Fibroblast of lung (primary cell): Measurements from ENCODE around the gene CCDC61. TPM values are rescaled to one million over a fixed set of nuclear protein-coding genes. Genes with fewer than 3 reads are reported as not detected.

Source experiments
- DNase-seq, 2 donors: peaks; one replicate each; pipeline versions ENCODE4 v3.0.0 to v3.0.0-alpha.2; 2010; ENCODE audit warnings: low read depth in 2 of 2
- H2AFZ ChIP-seq: 2 replicates; pipeline ENCODE4 v1.5.1; 2012; ENCODE audit warnings: low read length, control low read depth, inconsistent platforms
- H3K27ac ChIP-seq: 2 replicates; pipeline ENCODE4 v1.5.1; 2011; ENCODE audit warnings: low read length, control low read depth; ENCODE audit not compliant: insufficient read depth
- H3K27me3 ChIP-seq: 2 replicates; pipeline ENCODE4 v1.5.1; 2011; ENCODE audit warnings: mild to moderate bottlenecking, low read length; ENCODE audit not compliant: control insufficient read depth, insufficient read depth
- H3K36me3 ChIP-seq: 2 replicates; pipeline ENCODE4 v1.5.1; 2011; ENCODE audit warnings: low read length; ENCODE audit not compliant: control insufficient read depth, insufficient read depth
- H3K4me1 ChIP-seq: 2 replicates; pipeline ENCODE4 v1.5.1; 2011; ENCODE audit warnings: low read length; ENCODE audit not compliant: control insufficient read depth, insufficient read depth; ENCODE audit errors: extremely low read depth
- H3K4me2 ChIP-seq: 2 replicates; pipeline ENCODE4 v1.5.1; 2011; ENCODE audit warnings: low read length, control low read depth; ENCODE audit not compliant: insufficient read depth; ENCODE audit errors: extremely low read depth
- H3K4me3 ChIP-seq, 4 experiments: fragments of 200-600 bp in 1 of 4; sonication (generic) in 1 of 4; replicated peaks in 1 of 4; 2 replicates each; pipeline ENCODE4 v1.5.1; 2011 to 2016; ENCODE audit warnings: low read length in 4 of 4, low read depth in 3 of 4, mild to moderate bottlenecking in 3 of 4, control low read depth in 2 of 4, inconsistent platforms in 1 of 4, mixed read lengths in 1 of 4; ENCODE audit not compliant: insufficient read depth in 1 of 4; ENCODE audit errors: control extremely low read depth in 1 of 4
- H3K79me2 ChIP-seq: 2 replicates; pipeline ENCODE4 v1.5.1; 2012; ENCODE audit warnings: mild to moderate bottlenecking, low read length, inconsistent platforms; ENCODE audit not compliant: control insufficient read depth, insufficient read depth
- H3K9ac ChIP-seq: 2 replicates; pipeline ENCODE4 v1.5.1; 2011; ENCODE audit warnings: mild to moderate bottlenecking, low read length, control low read depth; ENCODE audit not compliant: insufficient read depth
- H3K9me3 ChIP-seq: 2 replicates; pipeline ENCODE4 v1.5.1; 2012; ENCODE audit warnings: low read depth, low read length; ENCODE audit not compliant: control insufficient read depth, insufficient read depth
- H4K20me1 ChIP-seq: 2 replicates; pipeline ENCODE4 v1.5.1; 2011; ENCODE audit warnings: low read length; ENCODE audit not compliant: control insufficient read depth, insufficient read depth; ENCODE audit errors: extremely low read depth
- EZH2 ChIP-seq: IDR thresholded peaks from 2 replicates; pipeline ENCODE4 v1.5.1; 2012; ENCODE audit warnings: low read length, control low read depth, mild to moderate bottlenecking; ENCODE audit errors: missing control alignments
- polyA plus RNA-seq, 2 donors: library from polyadenylated mRNA; depleted of rRNA in 1 of 2; stranded (reverse) in 1 of 2; unstranded in 1 of 2; fragments of >200 nt; gene quantifications; 2 replicates each; pipeline ENCODE4 v1.2.1, GENCODE V29; 2011 to 2012; ENCODE audit warnings: missing spikeins in 1 of 2
- total RNA-seq: library from RNA; depleted of rRNA; stranded (reverse); fragments of >200 nt; gene quantifications from 2 replicates; pipeline ENCODE4 v1.2.1, GENCODE V29; 2014
- TF ChIP-seq, protein P1 (sequence below), 2 donors: IDR thresholded peaks in 1 of 2; conservative IDR thresholded peaks in 1 of 2; 1 replicate in 1 of 2; 2 replicates in 1 of 2; pipeline ENCODE4 v1.5.1; 2011 to 2012; ENCODE audit warnings: low read length in 2 of 2, control low read depth in 1 of 2, inconsistent platforms in 1 of 2, low read depth in 1 of 2, mild to moderate bottlenecking in 1 of 2

CCDC61 gene
- total and polyA plus RNA-seq, 2 donors (not counting 1 experiment from before 2014, with no cell fraction given), result 4.5 to 8.9 TPM

DNA sequence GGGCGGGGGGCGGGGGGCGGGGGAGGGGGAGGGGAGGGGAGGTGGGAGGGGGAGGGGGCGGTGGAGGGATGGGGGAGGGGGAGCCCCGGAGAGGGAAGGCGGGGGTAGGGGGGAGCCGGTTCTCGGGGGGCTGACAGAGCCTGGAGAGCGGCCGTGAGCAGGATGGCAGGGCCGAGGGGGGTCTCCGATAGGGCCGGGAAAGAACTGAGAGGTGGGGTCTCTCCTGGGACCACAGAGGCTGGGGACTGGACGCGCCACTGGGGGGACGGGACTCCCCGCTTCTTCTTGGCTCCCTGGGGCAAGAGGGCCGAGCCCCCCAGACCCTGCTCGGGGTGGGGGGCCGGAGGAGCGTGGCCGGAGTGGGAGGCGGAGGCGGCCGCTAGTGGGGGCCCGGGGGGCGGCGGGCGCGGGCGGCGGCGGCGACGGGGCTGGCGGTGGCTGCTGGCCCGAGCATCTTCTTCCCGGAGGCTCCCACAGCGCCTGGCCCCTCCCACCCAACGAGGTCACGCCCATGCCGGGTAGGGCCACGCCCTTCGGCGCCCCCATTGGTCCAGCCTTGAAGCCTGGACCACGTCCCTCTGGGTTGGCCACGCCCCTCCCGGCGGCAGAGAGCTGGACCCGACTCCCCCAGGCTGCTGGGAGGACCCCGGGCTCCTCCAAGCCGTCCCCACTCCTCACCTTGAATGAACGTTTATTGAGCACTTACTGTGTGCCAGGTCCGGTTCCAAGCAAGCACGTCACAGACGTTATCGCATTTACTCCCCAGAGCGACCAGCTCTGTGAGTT is 21.5 kb upstream of the CCDC61 start, which contains the start of gene NOVA2:
Gene NOVA2, minus strand, starts transcription at position 313 of the 786 bp plus-strand sequence. CDS start 514 bp downstream, outside the sequence.
- H3K79me2 ChIP-seq, result no peaks in the 10 kb centered on the region
- no peaks in the 10 kb centered on the region for H3K4me1 ChIP-seq
- no peak within 1 kb of the TSS for H3K9ac ChIP-seq
- H3K9me3 ChIP-seq, result no peaks in the 10 kb centered on the region
- H3K27ac ChIP-seq, result no peak within 1 kb of the TSS
- H2AFZ ChIP-seq, result no peak within 1 kb of the TSS
- DNase-seq, result peak; percentile 35 to 81
- no peaks in the 10 kb centered on the region for H4K20me1 ChIP-seq
- H3K36me3 ChIP-seq, result no peaks in the 10 kb centered on the region
- H3K4me3 ChIP-seq, result no peak within 1 kb of the TSS
- TF ChIP-seq, protein P1, sequence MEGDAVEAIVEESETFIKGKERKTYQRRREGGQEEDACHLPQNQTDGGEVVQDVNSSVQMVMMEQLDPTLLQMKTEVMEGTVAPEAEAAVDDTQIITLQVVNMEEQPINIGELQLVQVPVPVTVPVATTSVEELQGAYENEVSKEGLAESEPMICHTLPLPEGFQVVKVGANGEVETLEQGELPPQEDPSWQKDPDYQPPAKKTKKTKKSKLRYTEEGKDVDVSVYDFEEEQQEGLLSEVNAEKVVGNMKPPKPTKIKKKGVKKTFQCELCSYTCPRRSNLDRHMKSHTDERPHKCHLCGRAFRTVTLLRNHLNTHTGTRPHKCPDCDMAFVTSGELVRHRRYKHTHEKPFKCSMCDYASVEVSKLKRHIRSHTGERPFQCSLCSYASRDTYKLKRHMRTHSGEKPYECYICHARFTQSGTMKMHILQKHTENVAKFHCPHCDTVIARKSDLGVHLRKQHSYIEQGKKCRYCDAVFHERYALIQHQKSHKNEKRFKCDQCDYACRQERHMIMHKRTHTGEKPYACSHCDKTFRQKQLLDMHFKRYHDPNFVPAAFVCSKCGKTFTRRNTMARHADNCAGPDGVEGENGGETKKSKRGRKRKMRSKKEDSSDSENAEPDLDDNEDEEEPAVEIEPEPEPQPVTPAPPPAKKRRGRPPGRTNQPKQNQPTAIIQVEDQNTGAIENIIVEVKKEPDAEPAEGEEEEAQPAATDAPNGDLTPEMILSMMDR (conservative IDR thresholded peaks at IDR 0.05 in 1 of 2, IDR thresholded peaks at IDR 0.05 in 1 of 2; ENCODE audit: low read depth in 1 of 2, low read length in 2 of 2), result no peak
- no peak for TF ChIP-seq EZH2
- peaks cover 32% of the 10 kb centered on the region for H3K27me3 ChIP-seq
- no peak within 1 kb of the TSS for H3K4me2 ChIP-seq

DNA sequence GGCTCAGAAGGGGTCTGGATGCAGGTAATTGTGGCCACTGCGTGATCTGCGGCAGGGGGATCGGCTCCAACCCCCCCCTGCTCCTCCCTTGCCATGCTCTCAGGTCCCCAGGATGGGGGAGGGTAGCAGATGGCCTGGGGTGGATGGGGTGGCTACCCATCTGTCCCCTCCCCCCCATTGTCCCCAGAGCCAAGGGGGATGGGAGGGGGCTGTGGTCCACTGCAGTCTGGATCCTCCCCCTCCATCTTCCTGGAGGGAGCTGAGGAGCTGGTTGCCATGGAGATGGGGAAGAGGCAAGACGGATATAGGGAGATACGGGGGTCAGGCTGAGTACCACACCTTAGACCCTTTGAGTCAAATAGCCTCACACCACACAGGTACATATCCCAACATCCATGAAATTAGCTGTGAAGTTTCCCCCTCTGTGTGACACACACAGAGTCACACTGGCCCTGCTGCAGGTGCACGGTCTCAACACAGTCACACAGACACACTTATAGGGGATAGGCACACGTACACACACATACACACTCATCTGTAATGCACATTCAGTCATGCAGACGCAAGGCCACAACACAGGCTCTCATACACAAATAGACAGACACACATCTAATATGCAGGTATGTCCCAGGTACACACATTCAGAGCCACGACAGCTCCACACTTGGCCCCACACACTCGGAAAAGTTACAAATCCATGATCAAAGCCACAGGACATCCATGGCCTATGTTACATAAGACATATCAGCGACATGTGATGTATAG is 19.8 kb upstream of the CCDC61 start:
- no peak overlapping the region for H3K27ac ChIP-seq
- no peaks in the 10 kb centered on the region for H3K79me2 ChIP-seq
- no peaks in the 10 kb centered on the region for H3K4me1 ChIP-seq
- H3K4me2 ChIP-seq, result no peak overlapping the region
- no peaks in the 10 kb centered on the region for H4K20me1 ChIP-seq
- no peaks in the 10 kb centered on the region for H3K9me3 ChIP-seq
- H2AFZ ChIP-seq, result no peak overlapping the region
- H3K27me3 ChIP-seq, result peaks cover 32% of the 10 kb centered on the region
- DNase-seq, result no peak
- H3K4me3 ChIP-seq, result no peak overlapping the region
- TF ChIP-seq, protein P1 (conservative IDR thresholded peaks at IDR 0.05 in 1 of 2, IDR thresholded peaks at IDR 0.05 in 1 of 2; ENCODE audit: low read depth in 1 of 2, low read length in 2 of 2), result no peak
- TF ChIP-seq EZH2, result no peak
- H3K9ac ChIP-seq, result no peak overlapping the region
- H3K36me3 ChIP-seq, result no peaks in the 10 kb centered on the region

DNA sequence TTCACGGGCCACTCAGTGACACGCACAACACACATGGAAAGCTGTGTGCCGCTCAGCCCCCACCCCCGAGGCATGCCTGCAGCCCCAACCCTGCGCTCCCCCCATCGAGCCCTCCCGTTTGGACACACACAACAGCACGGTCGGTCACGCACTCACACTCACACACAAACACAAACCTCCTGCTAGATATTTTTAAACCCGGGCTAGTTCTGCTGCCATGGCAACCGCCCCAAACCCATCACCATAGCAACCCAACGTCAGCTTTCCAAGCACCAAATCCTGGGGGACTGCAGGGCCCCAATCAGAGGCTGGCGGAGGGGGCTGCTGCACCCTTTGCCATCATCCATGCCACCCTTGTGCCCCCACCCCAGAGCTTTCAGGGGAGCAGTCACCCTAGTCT is 19.1 kb upstream of the CCDC61 start:
- peak in 1 of 2 donors; percentile 17 for DNase-seq
- Histone ChIP-seq H3K27ac (no peak overlapping the region), H3K4me1 (no peaks in the 10 kb centered on the region), H3K4me3 (no peak overlapping the region), H2AFZ (no peak overlapping the region), H4K20me1 (no peaks in the 10 kb centered on the region), H3K9ac (no peak overlapping the region), H3K27me3 (peaks cover 31% of the 10 kb centered on the region), H3K79me2 (no peaks in the 10 kb centered on the region), H3K4me2 (no peak overlapping the region), H3K9me3 (no peaks in the 10 kb centered on the region), H3K36me3 (no peaks in the 10 kb centered on the region)
- TF ChIP-seq, protein P1 (conservative IDR thresholded peaks at IDR 0.05 in 1 of 2, IDR thresholded peaks at IDR 0.05 in 1 of 2; ENCODE audit: low read depth in 1 of 2, low read length in 2 of 2), result no peak
- no peak for TF ChIP-seq EZH2
